GM18511 (cell line): ENCODE measurements around the gene PRKCQ.
A peak's percentile ranks its signal among the peaks of the same experiment; 100 is the strongest.
"Not testable (repeated sequence)": the region's sequence is repeated elsewhere in the genome, so short reads cannot be mapped to it uniquely, and the experiment has no call there.

Experiments used
- ATAC-seq: cut with Tn5 transposase; IDR thresholded peaks from one replicate; pipeline ENCODE4 v1.9.1; 2021; ENCODE audit warnings: mild to moderate bottlenecking, moderate library complexity; ENCODE audit not compliant: unreplicated experiment

PRKCQ gene

GRCh38 chr10:6395606-6396005, 184.5 kb downstream of the PRKCQ start:
- no peak for ATAC-seq

GRCh38 chr10:6394084-6394483, 186.0 kb downstream of the PRKCQ start:
- no peak for ATAC-seq

GRCh38 chr10:6393168-6393567, 186.9 kb downstream of the PRKCQ start:
- ATAC-seq: no peak

GRCh38 chr10:6390213-6390845, 189.7 kb downstream of the PRKCQ start:
- no peak for ATAC-seq

GRCh38 chr10:6388261-6388893, 191.7 kb downstream of the PRKCQ start:
- no peak for ATAC-seq

- ATAC-seq: no peak
Observed at GRCh38 chr10:6386960-6387359, 193.1 kb downstream of the PRKCQ start.

- ATAC-seq: no peak
Observed at GRCh38 chr10:6386346-6386745, 193.7 kb downstream of the PRKCQ start.

GRCh38 chr10:6385665-6386064, 194.4 kb downstream of the PRKCQ start:
- no peak for ATAC-seq

- no peak for ATAC-seq
Observed at GRCh38 chr10:6384847-6385246, 195.2 kb downstream of the PRKCQ start.

- ATAC-seq: no peak
Observed at GRCh38 chr10:6384031-6384430, 196.0 kb downstream of the PRKCQ start.

GRCh38 chr10:6383096-6383812, 196.8 kb downstream of the PRKCQ start:
- ATAC-seq: no peak

GRCh38 chr10:6382081-6382480, 198.0 kb downstream of the PRKCQ start:
- peak; percentile 86 for ATAC-seq

- not testable (repeated sequence) for ATAC-seq
Observed at GRCh38 chr10:6380478-6380877, 199.6 kb downstream of the PRKCQ start.

GRCh38 chr10:6379015-6379776, 200.9 kb downstream of the PRKCQ start:
- no peak for ATAC-seq
